Measurements from ENCODE around the gene IHH. TPM values are rescaled to one million over a fixed set of nuclear protein-coding genes. Genes with fewer than 3 reads are reported as not detected.

The IHH gene
- total and polyA plus RNA-seq, 8 donors: 1.0 to 3.7 (median 1.8) TPM

- Histone ChIP-seq H3K9me3 (no peaks in the 10 kb centered on the region), H3K4me1 (no peaks in the 10 kb centered on the region), H3K36me3 (no peaks in the 10 kb centered on the region), H3K27ac (no peak overlapping the region), H3K4me3 (no peak overlapping the region), H3K27me3 (peaks cover 0 to 55% of the 10 kb centered on the region in 2 donors)
- TF ChIP-seq, protein P1, sequence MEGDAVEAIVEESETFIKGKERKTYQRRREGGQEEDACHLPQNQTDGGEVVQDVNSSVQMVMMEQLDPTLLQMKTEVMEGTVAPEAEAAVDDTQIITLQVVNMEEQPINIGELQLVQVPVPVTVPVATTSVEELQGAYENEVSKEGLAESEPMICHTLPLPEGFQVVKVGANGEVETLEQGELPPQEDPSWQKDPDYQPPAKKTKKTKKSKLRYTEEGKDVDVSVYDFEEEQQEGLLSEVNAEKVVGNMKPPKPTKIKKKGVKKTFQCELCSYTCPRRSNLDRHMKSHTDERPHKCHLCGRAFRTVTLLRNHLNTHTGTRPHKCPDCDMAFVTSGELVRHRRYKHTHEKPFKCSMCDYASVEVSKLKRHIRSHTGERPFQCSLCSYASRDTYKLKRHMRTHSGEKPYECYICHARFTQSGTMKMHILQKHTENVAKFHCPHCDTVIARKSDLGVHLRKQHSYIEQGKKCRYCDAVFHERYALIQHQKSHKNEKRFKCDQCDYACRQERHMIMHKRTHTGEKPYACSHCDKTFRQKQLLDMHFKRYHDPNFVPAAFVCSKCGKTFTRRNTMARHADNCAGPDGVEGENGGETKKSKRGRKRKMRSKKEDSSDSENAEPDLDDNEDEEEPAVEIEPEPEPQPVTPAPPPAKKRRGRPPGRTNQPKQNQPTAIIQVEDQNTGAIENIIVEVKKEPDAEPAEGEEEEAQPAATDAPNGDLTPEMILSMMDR (IDR thresholded peaks at IDR 0.05): no peak
- DNase-seq (no peak), ATAC-seq (peak; percentile 70)
- intact Hi-C loops (cut with DNase I): no loop called here
Observed at GRCh38 chr2:219010162-219010756, 50.5 kb downstream of the IHH start.

DNA sequence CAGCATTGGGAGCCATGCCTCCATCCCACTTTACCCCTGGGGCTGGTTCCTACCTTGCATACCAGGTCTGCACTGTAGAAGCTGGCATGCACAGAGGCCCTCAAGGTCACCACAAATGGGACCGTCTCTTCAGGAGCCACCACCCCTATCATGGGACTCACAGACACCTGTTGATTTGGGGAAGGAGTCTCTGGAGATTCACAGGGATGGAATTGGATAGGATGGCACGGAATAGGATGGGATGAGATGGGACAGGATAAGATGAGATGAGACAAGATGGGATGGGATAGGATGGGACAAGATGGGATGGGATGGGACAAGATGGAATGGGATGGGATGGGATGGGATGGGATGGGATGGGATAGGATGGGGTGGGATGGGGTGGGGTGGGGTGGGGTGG is 51.4 kb downstream of the IHH start:
- Histone ChIP-seq H3K4me3 (no peak overlapping the region), H3K27ac (no peak overlapping the region), H3K36me3 (no peaks in the 10 kb centered on the region), H3K4me1 (no peaks in the 10 kb centered on the region), H3K9me3 (no peaks in the 10 kb centered on the region), H3K27me3 (peaks cover 0 to 64% of the 10 kb centered on the region in 2 donors)
- ATAC-seq (no peak), DNase-seq (no peak)
- TF ChIP-seq, protein P1 (IDR thresholded peaks at IDR 0.05): no peak
- intact Hi-C loops (cut with DNase I): no loop called here

Small RNA genes within 50 kb of the gene (microRNA-seq; reads per million reads assigned to microRNA genes)
- gene MIR3131: 0 to 0.82 reads per million in 2 donors

Other genes starting within 250 kb of the IHH start
- not detected for gene PRKAG3, start 229.1 kb downstream of the IHH start, total RNA-seq
- under 1 TPM in 1 of 6 donors, not detected in 5; 0.08 TPM for gene PRKAG3, start 229.1 kb downstream of the IHH start, polyA plus RNA-seq (ENCODE audit: insufficient read length in 6 of 6)
- not detected for gene WNT6, start 201.1 kb downstream of the IHH start, total RNA-seq
- under 1 TPM in 1 of 6 donors, not detected in 5; 0.07 TPM for gene WNT6, start 201.1 kb downstream of the IHH start, polyA plus RNA-seq (ENCODE audit: insufficient read length in 6 of 6)
- 1 to 10 TPM in 1 of 2 donors, under 1 TPM in 1; 0.47 to 1.1 TPM for gene WNT10A, start 180.1 kb downstream of the IHH start, total RNA-seq
- under 1 TPM in 5 of 6 donors, not detected in 1; 0.17 to 0.40 (median 0.32) TPM for gene WNT10A, start 180.1 kb downstream of the IHH start, polyA plus RNA-seq (ENCODE audit: insufficient read length in 6 of 6)
- gene CDK5R2, start 101.3 kb downstream of the IHH start, total RNA-seq: not detected
- gene CDK5R2, start 101.3 kb downstream of the IHH start, polyA plus RNA-seq (ENCODE audit: insufficient read length in 6 of 6): under 1 TPM; 0.13 to 0.30 (median 0.17) TPM
- not detected for gene FEV, start 75.7 kb downstream of the IHH start, total RNA-seq
- gene FEV, start 75.7 kb downstream of the IHH start, polyA plus RNA-seq (ENCODE audit: insufficient read length in 6 of 6): not detected
- not detected for gene CRYBA2, start 67.5 kb downstream of the IHH start, total RNA-seq
- under 1 TPM in 1 of 6 donors, not detected in 5; 0.22 TPM for gene CRYBA2, start 67.5 kb downstream of the IHH start, polyA plus RNA-seq (ENCODE audit: insufficient read length in 6 of 6)
- 1 to 10 TPM in 1 of 2 donors, not detected in 1; 4.3 TPM for gene CFAP65, start 19.4 kb downstream of the IHH start, total RNA-seq
- gene CFAP65, start 19.4 kb downstream of the IHH start, polyA plus RNA-seq (ENCODE audit: insufficient read length in 6 of 6): 1 to 10 TPM in 5 of 6 donors, under 1 TPM in 1; 0.83 to 4.3 (median 2.9) TPM
- 10 to 100 TPM; 14.0 to 16.4 TPM for gene NHEJ1, start 99.9 kb upstream of the IHH start, total RNA-seq
- gene NHEJ1, start 99.9 kb upstream of the IHH start, polyA plus RNA-seq (ENCODE audit: insufficient read length in 6 of 6): 10 to 100 TPM; 16.3 to 20.9 (median 18.8) TPM
- gene SLC23A3, start 109.1 kb upstream of the IHH start, total RNA-seq: 1 to 10 TPM; 3.8 to 4.4 TPM
- gene SLC23A3, start 109.1 kb upstream of the IHH start, polyA plus RNA-seq (ENCODE audit: insufficient read length in 6 of 6): 1 to 10 TPM; 2.6 to 5.5 (median 4.3) TPM
- gene CNPPD1, start 116.0 kb upstream of the IHH start, total RNA-seq: 10 to 100 TPM; 59.0 to 68.2 TPM
- gene CNPPD1, start 116.0 kb upstream of the IHH start, polyA plus RNA-seq (ENCODE audit: insufficient read length in 6 of 6): 10 to 100 TPM; 34.6 to 42.7 (median 40.7) TPM
- 10 to 100 TPM; 84.6 to 85.4 TPM for gene RETREG2, start 117.4 kb upstream of the IHH start, total RNA-seq
- 10 to 100 TPM; 75.0 to 86.6 (median 81.7) TPM for gene RETREG2, start 117.4 kb upstream of the IHH start, polyA plus RNA-seq (ENCODE audit: insufficient read length in 6 of 6)
- 10 to 100 TPM; 28.5 to 40.8 TPM for gene ZFAND2B, start 145.9 kb upstream of the IHH start, total RNA-seq
- gene ZFAND2B, start 145.9 kb upstream of the IHH start, polyA plus RNA-seq (ENCODE audit: insufficient read length in 6 of 6): 10 to 100 TPM; 26.3 to 41.8 (median 36.0) TPM
- gene ABCB6, start 158.0 kb upstream of the IHH start, total RNA-seq: 10 to 100 TPM; 24.3 to 45.3 TPM
- 10 to 100 TPM; 23.2 to 45.3 (median 30.1) TPM for gene ABCB6, start 158.0 kb upstream of the IHH start, polyA plus RNA-seq (ENCODE audit: insufficient read length in 6 of 6)
- 10 to 100 TPM; 53.6 to 58.9 TPM for gene ATG9A, start 168.7 kb upstream of the IHH start, total RNA-seq
- gene ATG9A, start 168.7 kb upstream of the IHH start, polyA plus RNA-seq (ENCODE audit: insufficient read length in 6 of 6): 10 to 100 TPM; 43.1 to 52.6 (median 47.0) TPM
- gene ANKZF1, start 168.9 kb upstream of the IHH start, total RNA-seq: 10 to 100 TPM; 34.5 to 36.5 TPM
- gene ANKZF1, start 168.9 kb upstream of the IHH start, polyA plus RNA-seq (ENCODE audit: insufficient read length in 6 of 6): 10 to 100 TPM; 54.7 to 85.5 (median 80.0) TPM
- 10 to 100 TPM in 1 of 2 donors, 1 to 10 TPM in 1; 9.9 to 11.9 TPM for gene GLB1L, start 184.5 kb upstream of the IHH start, total RNA-seq
- gene GLB1L, start 184.5 kb upstream of the IHH start, polyA plus RNA-seq (ENCODE audit: insufficient read length in 6 of 6): 10 to 100 TPM; 14.6 to 17.9 (median 16.6) TPM
- 10 to 100 TPM; 23.9 to 26.3 TPM for gene STK16, start 184.6 kb upstream of the IHH start, total RNA-seq
- 10 to 100 TPM; 30.9 to 35.6 (median 33.2) TPM for gene STK16, start 184.6 kb upstream of the IHH start, polyA plus RNA-seq (ENCODE audit: insufficient read length in 6 of 6)
- gene TUBA4B, start 192.3 kb upstream of the IHH start, total RNA-seq: 1 to 10 TPM in 1 of 2 donors, not detected in 1; 3.0 TPM
- gene TUBA4B, start 192.3 kb upstream of the IHH start, polyA plus RNA-seq (ENCODE audit: insufficient read length in 6 of 6): 1 to 10 TPM in 5 of 6 donors, under 1 TPM in 1; 0.50 to 6.0 (median 3.7) TPM
- gene TUBA4A, start 193.0 kb upstream of the IHH start, total RNA-seq: 10 to 100 TPM; 65.0 to 84.0 TPM
- gene TUBA4A, start 193.0 kb upstream of the IHH start, polyA plus RNA-seq (ENCODE audit: insufficient read length in 6 of 6): 10 to 100 TPM; 24.1 to 41.4 (median 36.2) TPM
- 10 to 100 TPM; 54.2 to 97.4 TPM for gene DNAJB2, start 218.4 kb upstream of the IHH start, total RNA-seq
- 10 to 100 TPM; 58.7 to 74.8 (median 63.7) TPM for gene DNAJB2, start 218.4 kb upstream of the IHH start, polyA plus RNA-seq (ENCODE audit: insufficient read length in 6 of 6)
- gene PTPRN, start 248.5 kb upstream of the IHH start, total RNA-seq: 1 to 10 TPM in 1 of 2 donors, not detected in 1; 1.4 TPM
- 1 to 10 TPM in 1 of 6 donors, under 1 TPM in 5; 0.17 to 1.1 (median 0.79) TPM for gene PTPRN, start 248.5 kb upstream of the IHH start, polyA plus RNA-seq (ENCODE audit: insufficient read length in 6 of 6)

Data from left lung (tissue), 10 donors.